K562 (cell line): ENCODE measurements around the gene PAX5. TPM values are rescaled to one million over a fixed set of nuclear protein-coding genes. Genes with fewer than 3 reads are reported as not detected.

Experiments used
- ATAC-seq: fragments of 200-7000 bp; cut with Tn5 transposase; 3 replicates; pipeline ENCODE4 v1.9.1; 2020; ENCODE audit warnings: moderate library complexity
- BruUV-seq: library from RNA; stranded (reverse); fragments of 400-500 nt; replicated peaks from 2 replicates; lab custom pipeline; 2021; lab: Mats Ljungman, UMichigan
- CTCF ChIA-PET: fragments of 300-600 bp; formaldehyde crosslinking; extraction: SDS; loops from one replicate; lab custom pipeline; 2021; ENCODE audit warnings: low intra/inter-chr PET ratio; lab: Yijun Ruan, JAX
- POLR2A ChIA-PET: fragments of 300-600, 350-650 bp; sonication (Branson Sonifier 250); formaldehyde crosslinking; extraction: SDS; loops from one replicate; lab custom pipeline; 2021; ENCODE audit warnings: antibody characterized with exemption, inconsistent platforms; lab: Yijun Ruan, JAX
- DNase-seq, 4 experiments: peaks; one replicate each; pipeline versions ENCODE4 v3.0.0 to v3.0.0-alpha.2; 2011 to 2018; ENCODE audit warnings: low spot score in 3 of 4, mixed read lengths in 3 of 4; ENCODE audit errors: extremely low read depth in 1 of 4
- FAIRE-seq: peaks from 2 replicates; lab custom pipeline; 2011; peaks lifted over from hg19 to GRCh38; lab: Jason Lieb, UNC
- H2AFZ ChIP-seq: 2 replicates; pipeline ENCODE4 v1.6.0; 2011; ENCODE audit warnings: low read depth, low read length, control low read depth, inconsistent platforms
- H3K27ac ChIP-seq: fragments of 200-600 bp; 3 replicates; pipeline ENCODE4 v1.8.0; 2011; ENCODE audit warnings: low read depth, mild to moderate bottlenecking, control low read depth, inconsistent platforms, low read length, moderate library complexity, mixed read lengths; ENCODE audit errors: extremely low read depth
- H3K27me3 ChIP-seq, 2 experiments: fragments of 300-600 bp in 1 of 2; 2 replicates in 1 of 2; 3 replicates in 1 of 2; pipeline versions ENCODE4 v1.6.0 to v1.8.0; 2011; ENCODE audit warnings: inconsistent platforms in 2 of 2, low read length in 2 of 2, mild to moderate bottlenecking in 1 of 2, mixed read lengths in 1 of 2, moderate library complexity in 1 of 2; ENCODE audit not compliant: control insufficient read depth in 2 of 2, insufficient read depth in 2 of 2
- H3K36me3 ChIP-seq: fragments of 300-600 bp; 3 replicates; pipeline ENCODE4 v1.8.0; 2011; ENCODE audit warnings: mild to moderate bottlenecking, low read length, inconsistent platforms; ENCODE audit not compliant: control insufficient read depth, insufficient read depth
- H3K4me1 ChIP-seq, 2 experiments: fragments of 200-600 bp in 1 of 2; replicated peaks in 1 of 2; 2 replicates in 1 of 2; 3 replicates in 1 of 2; pipeline versions ENCODE4 v1.5.1 to v1.8.0; 2011; ENCODE audit warnings: inconsistent platforms in 2 of 2, low read length in 2 of 2, mild to moderate bottlenecking in 1 of 2, mixed read lengths in 1 of 2, moderate library complexity in 1 of 2; ENCODE audit not compliant: control insufficient read depth in 2 of 2, insufficient read depth in 2 of 2
- H3K4me2 ChIP-seq: 2 replicates; pipeline ENCODE4 v1.6.1; 2011; ENCODE audit warnings: low read length, control low read depth, inconsistent platforms, mixed read lengths; ENCODE audit not compliant: insufficient read depth
- H3K4me3 ChIP-seq: fragments of 200-600 bp; sonication (generic), shearing (Covaris generic); 2 replicates; pipeline ENCODE4 v1.5.1; 2016; ENCODE audit warnings: control low read depth, inconsistent platforms
- H3K79me2 ChIP-seq: fragments of 200-600 bp; 3 replicates; pipeline ENCODE4 v1.8.0; 2011; ENCODE audit warnings: low read length, inconsistent platforms; ENCODE audit not compliant: control insufficient read depth, insufficient read depth
- H3K9ac ChIP-seq, 2 experiments: 2 replicates each; pipeline versions ENCODE4 v1.6.0 to v1.6.1; 2011; ENCODE audit warnings: low read depth in 2 of 2, low read length in 2 of 2, control low read depth in 1 of 2, inconsistent platforms in 1 of 2, mild to moderate bottlenecking in 1 of 2, mixed read lengths in 1 of 2; ENCODE audit not compliant: insufficient read depth in 1 of 2
- H3K9me1 ChIP-seq: one replicate; pipeline ENCODE4 v1.6.0; 2011; ENCODE audit warnings: inconsistent platforms, mild to moderate bottlenecking, low read length, moderate library complexity; ENCODE audit not compliant: control insufficient read depth, insufficient read depth
- H3K9me3 ChIP-seq: replicated peaks from 2 replicates; pipeline ENCODE4 v1.5.1; 2011; ENCODE audit warnings: low read depth, low read length, inconsistent platforms; ENCODE audit not compliant: control insufficient read depth, insufficient read depth
- H4K20me1 ChIP-seq: replicated peaks from 2 replicates; pipeline ENCODE4 v1.6.1; 2011; ENCODE audit warnings: low read length, inconsistent platforms, mixed read lengths; ENCODE audit not compliant: control insufficient read depth, insufficient read depth
- ATF4 ChIP-seq: fragments of 450-650 bp; formaldehyde crosslinking; IDR thresholded peaks from 2 replicates; pipeline ENCODE4 v1.4.0; 2022; ENCODE audit warnings: mild to moderate bottlenecking, moderate library complexity
- BCOR ChIP-seq: fragments of 450-650 bp; IDR thresholded peaks from 2 replicates; pipeline ENCODE4 v1.6.1; 2016
- GABPB1 ChIP-seq: sonication (generic); formaldehyde crosslinking; IDR thresholded peaks from 2 replicates; pipeline ENCODE4 v1.8.0; 2022; ENCODE audit warnings: mild to moderate bottlenecking, missing genetic modification reagents
- ZNF518B ChIP-seq: fragments of 250-450 bp; sonication (Bioruptor Pico); IDR thresholded peaks from 2 replicates; pipeline ENCODE4 v1.5.0; 2021; ENCODE audit warnings: mild to moderate bottlenecking, moderate library complexity
- ZNF695 ChIP-seq: fragments of 450-650 bp; formaldehyde crosslinking; IDR thresholded peaks from 2 replicates; pipeline ENCODE4 v1.4.0; 2020; ENCODE audit warnings: mild to moderate bottlenecking, moderate library complexity
- WGBS: fragments of 100-300 bp; shearing (Covaris generic); methylation state at CpG from one replicate; pipeline ENCODE4 v1.1.6; 2016; ENCODE audit warnings: low coverage, mixed read lengths; ENCODE audit not compliant: insufficient coverage; ENCODE audit errors: missing lambda C conversion rate; 5-methylcytosine and 5-hydroxymethylcytosine counted together
- in situ Hi-C: fragments of 300-500 bp; cut with MboI; formaldehyde crosslinking; loops from 4 replicates; pipeline ENCODE4 v1.15.0; 2018; ENCODE audit warnings: inconsistent platforms, mixed read lengths
- intact Hi-C: fragments of 100-400 bp; cut with micrococcal nuclease; formaldehyde crosslinking; loops from 2 replicates; pipeline ENCODE4 v1.14.2; 2022
- polyA plus RNA-seq, 8 experiments: library from polyadenylated mRNA; depleted of rRNA in 4 of 8; stranded (reverse) in 5 of 8; unstranded in 3 of 8; fragments of >200 nt; fragmentation: Nextera tagmentation in 2 of 8; fragmentation: Illumina TruSeq in 1 of 8; extraction: Ambion mirVana in 2 of 8; extraction: Trizol in 1 of 8; gene quantifications; 2 replicates each; pipeline versions ENCODE4 v1.2.1 to v1.2.3, GENCODE V29; 2011 to 2014; ENCODE audit warnings: inconsistent platforms in 1 of 8, missing spikeins in 1 of 8
- total RNA-seq, 7 experiments: library from RNA; depleted of rRNA in 6 of 7; stranded (reverse); fragments of >200 nt in 6 of 7; fragmentation: Illumina TruSeq in 2 of 7; extraction: Trizol in 2 of 7; gene quantifications; 2 replicates each; pipeline versions ENCODE4 v1.2.1 to v1.2.3, GENCODE V29; 2011 to 2021; ENCODE audit warnings: low replicate concordance in 1 of 7

Gene PAX5
- total and polyA plus RNA-seq, 9 of the 15 experiments (the other 6 are each of a cell fraction or from before 2014, with no cell fraction given), result 0.03 to 0.09 TPM; not detected in 7

- no peaks in the 10 kb centered on the region for H4K20me1 ChIP-seq
- no peaks in the 10 kb centered on the region for H3K36me3 ChIP-seq
- H3K4me3 ChIP-seq, result no peak overlapping the region
- intact Hi-C loops, result no loop called here
- H3K9me1 ChIP-seq, result no peaks in the 10 kb centered on the region
- 0% methylated on average over 5 of the region's 6 CpGs for WGBS
- DNase-seq (no peak), FAIRE-seq (no peak)
- H2AFZ ChIP-seq, result no peak overlapping the region
- H3K4me2 ChIP-seq, result no peak overlapping the region
- CTCF ChIA-PET, result no interaction called here
- H3K79me2 ChIP-seq, result no peaks in the 10 kb centered on the region
- no TSS peak for BruUV-seq
- H3K27ac ChIP-seq, result no peak overlapping the region
- H3K9ac ChIP-seq, result no peak overlapping the region
- H3K4me1 ChIP-seq, result peaks cover 0 to 46% of the 10 kb centered on the region in 2 experiments; a peak in 2 of 5 replicates
- in situ Hi-C loops, result no loop called here
- no peak for TF ChIP-seq BCOR
- TF ChIP-seq, all 486 proteins: peak for 0
- POLR2A ChIA-PET, result no interaction called here
- no peak for ATAC-seq
- Histone ChIP-seq H3K27me3 (peaks cover 21 to 70% of the 10 kb centered on the region in 2 experiments; a peak in 4 of 5 replicates), H3K9me3 (no peaks in the 10 kb centered on the region)
These were observed 927 bp downstream of the PAX5 start for GRCh38 chr9:37033141-37033540.

GRCh38 chr9:37032713-37033112, 1.4 kb downstream of the PAX5 start:
- in situ Hi-C loops, result no loop called here

More at GRCh38 chr9:37032713-37033112, 1.4 kb downstream of the PAX5 start:
- no peaks in the 10 kb centered on the region for H4K20me1 ChIP-seq
- WGBS, result 15% methylated on average over 2 of the region's 3 CpGs
- intact Hi-C loops, result no loop called here
- H3K4me2 ChIP-seq, result no peak overlapping the region
- no peaks in the 10 kb centered on the region for H3K9me3 ChIP-seq
- CTCF ChIA-PET, result no interaction called here
- FAIRE-seq, result no peak
- no peaks in the 10 kb centered on the region for H3K9me1 ChIP-seq
- no peak overlapping the region for H3K27ac ChIP-seq
- no peak for ATAC-seq
- no peak overlapping the region for H3K4me3 ChIP-seq
- BruUV-seq, result no TSS peak
- H3K4me1 ChIP-seq, result peaks cover 2 to 45% of the 10 kb centered on the region in 2 experiments; a peak in 3 of 5 replicates
- TF ChIP-seq ATF4 (CRISPR knock-in tag) (no peak), GABPB1 (CRISPR knock-in tag) (no peak), ZNF695 (no peak), ZNF518B (CRISPR knock-in tag) (no peak)
- no peaks in the 10 kb centered on the region for H3K79me2 ChIP-seq
- no peak overlapping the region for H3K9ac ChIP-seq
- no peak overlapping the region for H2AFZ ChIP-seq
- POLR2A ChIA-PET, result no interaction called here
- H3K27me3 ChIP-seq, result peaks cover 20 to 65% of the 10 kb centered on the region in 2 experiments; a peak in 4 of 5 replicates
- H3K36me3 ChIP-seq, result no peaks in the 10 kb centered on the region
- no peak for DNase-seq
